GM12878 (cell line): ENCODE data around the gene MICAL3. TPM values are rescaled to one million over a fixed set of nuclear protein-coding genes. Genes with fewer than 3 reads are reported as not detected.

ENCODE experiments used
- BRCA1 ChIP-seq: IDR thresholded peaks from 2 replicates; pipeline ENCODE4 v1.6.1; 2011; ENCODE audit warnings: low read depth, low read length, improper control_type of control experiment
- E2F8 ChIP-seq: fragments of 450-650 bp; IDR thresholded peaks from 2 replicates; pipeline ENCODE4 v1.6.1; 2018; ENCODE audit warnings: mild to moderate bottlenecking, low read depth, moderate library complexity; ENCODE audit not compliant: partially characterized antibody
- EZH2 ChIP-seq: IDR thresholded peaks from 2 replicates; pipeline ENCODE4 v1.6.1; 2012; ENCODE audit warnings: low read depth, mild to moderate bottlenecking, control low read depth, inconsistent platforms, low read length, borderline replicate concordance; ENCODE audit not compliant: control insufficient read depth
- FOXK2 ChIP-seq: fragments of 450-650 bp; IDR thresholded peaks from 2 replicates; pipeline ENCODE4 v1.6.1; 2017; ENCODE audit warnings: mild to moderate bottlenecking, moderate library complexity
- HCFC1 ChIP-seq: fragments of 150-350 bp; IDR thresholded peaks from 2 replicates; pipeline ENCODE4 v1.6.1; 2014; ENCODE audit warnings: low read length
- HDGF ChIP-seq: fragments of 450-650 bp; IDR thresholded peaks from 2 replicates; pipeline ENCODE4 v1.6.1; 2016; ENCODE audit warnings: antibody characterized with exemption
- NBN ChIP-seq: fragments of 450-650 bp; IDR thresholded peaks from 2 replicates; pipeline ENCODE4 v1.6.1; 2016
- NR2C1 ChIP-seq: fragments of 450-650 bp; IDR thresholded peaks from 2 replicates; pipeline ENCODE4 v1.6.1; 2017; ENCODE audit warnings: antibody characterized with exemption, mild to moderate bottlenecking, moderate library complexity
- PKNOX1 ChIP-seq: fragments of 450-650 bp; IDR thresholded peaks from 2 replicates; pipeline ENCODE4 v1.6.1; 2016; ENCODE audit warnings: mild to moderate bottlenecking
- POLR2AphosphoS5 ChIP-seq: IDR thresholded peaks from 2 replicates; pipeline ENCODE4 v1.6.1; 2011; ENCODE audit warnings: mild to moderate bottlenecking, low read length, inconsistent platforms
- YBX1 ChIP-seq: fragments of 450-650 bp; IDR thresholded peaks from 2 replicates; pipeline ENCODE4 v1.6.1; 2016; ENCODE audit warnings: antibody characterized with exemption
- ZNF217 ChIP-seq: fragments of 450-650 bp; IDR thresholded peaks from 2 replicates; pipeline ENCODE4 v1.6.1; 2017; ENCODE audit warnings: antibody characterized with exemption, mild to moderate bottlenecking
- ZSCAN29 ChIP-seq: fragments of 450-650 bp; IDR thresholded peaks from 2 replicates; pipeline ENCODE4 v1.6.1; 2017; ENCODE audit warnings: mild to moderate bottlenecking, moderate library complexity
- polyA plus RNA-seq, 11 experiments: library from polyadenylated mRNA; depleted of rRNA in 4 of 11; unstranded in 6 of 11; stranded (reverse) in 5 of 11; fragments of >200 nt; fragmentation: Nextera tagmentation in 4 of 11; fragmentation: Illumina TruSeq in 1 of 11; extraction: Ambion mirVana in 4 of 11; extraction: Trizol in 1 of 11; gene quantifications; 1 replicate in 1 of 11; 2 replicates in 10 of 11; pipeline versions ENCODE4 v1.2.1 to v1.2.3, GENCODE V29; 2011 to 2016; ENCODE audit warnings: inconsistent platforms in 2 of 11, missing spikeins in 2 of 11, low read depth in 1 of 11
- total RNA-seq, 4 experiments: library from RNA; depleted of rRNA in 3 of 4; stranded (reverse); fragments of >200 nt in 3 of 4; fragmentation: Illumina TruSeq in 1 of 4; extraction: Trizol in 1 of 4; gene quantifications; 2 replicates each; pipeline versions ENCODE4 v1.2.1 to v1.2.3, GENCODE V29; 2013 to 2021
- TF ChIP-seq, protein P1 (sequence below): fragments of 150-350 bp; IDR thresholded peaks from 2 replicates; pipeline ENCODE4 v1.6.1; 2016; ENCODE audit warnings: low read depth, low read length
- TF ChIP-seq, protein P2 (sequence below): IDR thresholded peaks from 2 replicates; pipeline ENCODE4 v1.6.1; 2012; ENCODE audit warnings: low read depth, low read length, improper control_type of control experiment
- TF ChIP-seq, protein P3 (sequence below): IDR thresholded peaks from 2 replicates; pipeline ENCODE4 v1.6.1; 2011; ENCODE audit warnings: borderline replicate concordance, low read depth, mild to moderate bottlenecking, moderate library complexity, low read length; ENCODE audit not compliant: insufficient read depth, poor library complexity, severe bottlenecking
- TF ChIP-seq, protein P4 (sequence below): fragments of 450-650 bp; IDR thresholded peaks from 2 replicates; pipeline ENCODE4 v1.6.1; 2017; ENCODE audit warnings: mild to moderate bottlenecking, moderate library complexity

MICAL3 gene
- total and polyA plus RNA-seq, 10 of the 15 experiments (the other 5 are each of a cell fraction or from before 2014, with no cell fraction given) = 2.6 to 92.2 (median 24.0) TPM

- TF ChIP-seq, protein P1, sequence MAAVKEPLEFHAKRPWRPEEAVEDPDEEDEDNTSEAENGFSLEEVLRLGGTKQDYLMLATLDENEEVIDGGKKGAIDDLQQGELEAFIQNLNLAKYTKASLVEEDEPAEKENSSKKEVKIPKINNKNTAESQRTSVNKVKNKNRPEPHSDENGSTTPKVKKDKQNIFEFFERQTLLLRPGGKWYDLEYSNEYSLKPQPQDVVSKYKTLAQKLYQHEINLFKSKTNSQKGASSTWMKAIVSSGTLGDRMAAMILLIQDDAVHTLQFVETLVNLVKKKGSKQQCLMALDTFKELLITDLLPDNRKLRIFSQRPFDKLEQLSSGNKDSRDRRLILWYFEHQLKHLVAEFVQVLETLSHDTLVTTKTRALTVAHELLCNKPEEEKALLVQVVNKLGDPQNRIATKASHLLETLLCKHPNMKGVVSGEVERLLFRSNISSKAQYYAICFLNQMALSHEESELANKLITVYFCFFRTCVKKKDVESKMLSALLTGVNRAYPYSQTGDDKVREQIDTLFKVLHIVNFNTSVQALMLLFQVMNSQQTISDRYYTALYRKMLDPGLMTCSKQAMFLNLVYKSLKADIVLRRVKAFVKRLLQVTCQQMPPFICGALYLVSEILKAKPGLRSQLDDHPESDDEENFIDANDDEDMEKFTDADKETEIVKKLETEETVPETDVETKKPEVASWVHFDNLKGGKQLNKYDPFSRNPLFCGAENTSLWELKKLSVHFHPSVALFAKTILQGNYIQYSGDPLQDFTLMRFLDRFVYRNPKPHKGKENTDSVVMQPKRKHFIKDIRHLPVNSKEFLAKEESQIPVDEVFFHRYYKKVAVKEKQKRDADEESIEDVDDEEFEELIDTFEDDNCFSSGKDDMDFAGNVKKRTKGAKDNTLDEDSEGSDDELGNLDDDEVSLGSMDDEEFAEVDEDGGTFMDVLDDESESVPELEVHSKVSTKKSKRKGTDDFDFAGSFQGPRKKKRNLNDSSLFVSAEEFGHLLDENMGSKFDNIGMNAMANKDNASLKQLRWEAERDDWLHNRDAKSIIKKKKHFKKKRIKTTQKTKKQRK = no peak
- TF ChIP-seq POLR2AphosphoS5 = no peak
- no peak for TF ChIP-seq YBX1
- TF ChIP-seq EZH2 = no peak
- TF ChIP-seq E2F8 = no peak
- no peak for TF ChIP-seq NBN
- TF ChIP-seq ZSCAN29 = no peak
- no peak for TF ChIP-seq NR2C1
- TF ChIP-seq HDGF = no peak
- TF ChIP-seq, protein P2, sequence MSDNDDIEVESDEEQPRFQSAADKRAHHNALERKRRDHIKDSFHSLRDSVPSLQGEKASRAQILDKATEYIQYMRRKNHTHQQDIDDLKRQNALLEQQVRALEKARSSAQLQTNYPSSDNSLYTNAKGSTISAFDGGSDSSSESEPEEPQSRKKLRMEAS = no peak
- no peak for TF ChIP-seq FOXK2
- TF ChIP-seq, protein P3, sequence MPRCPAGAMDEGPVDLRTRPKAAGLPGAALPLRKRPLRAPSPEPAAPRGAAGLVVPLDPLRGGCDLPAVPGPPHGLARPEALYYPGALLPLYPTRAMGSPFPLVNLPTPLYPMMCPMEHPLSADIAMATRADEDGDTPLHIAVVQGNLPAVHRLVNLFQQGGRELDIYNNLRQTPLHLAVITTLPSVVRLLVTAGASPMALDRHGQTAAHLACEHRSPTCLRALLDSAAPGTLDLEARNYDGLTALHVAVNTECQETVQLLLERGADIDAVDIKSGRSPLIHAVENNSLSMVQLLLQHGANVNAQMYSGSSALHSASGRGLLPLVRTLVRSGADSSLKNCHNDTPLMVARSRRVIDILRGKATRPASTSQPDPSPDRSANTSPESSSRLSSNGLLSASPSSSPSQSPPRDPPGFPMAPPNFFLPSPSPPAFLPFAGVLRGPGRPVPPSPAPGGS = peak; percentile 55
- no peak for TF ChIP-seq PKNOX1
- no peak for TF ChIP-seq BRCA1
- TF ChIP-seq, protein P4, sequence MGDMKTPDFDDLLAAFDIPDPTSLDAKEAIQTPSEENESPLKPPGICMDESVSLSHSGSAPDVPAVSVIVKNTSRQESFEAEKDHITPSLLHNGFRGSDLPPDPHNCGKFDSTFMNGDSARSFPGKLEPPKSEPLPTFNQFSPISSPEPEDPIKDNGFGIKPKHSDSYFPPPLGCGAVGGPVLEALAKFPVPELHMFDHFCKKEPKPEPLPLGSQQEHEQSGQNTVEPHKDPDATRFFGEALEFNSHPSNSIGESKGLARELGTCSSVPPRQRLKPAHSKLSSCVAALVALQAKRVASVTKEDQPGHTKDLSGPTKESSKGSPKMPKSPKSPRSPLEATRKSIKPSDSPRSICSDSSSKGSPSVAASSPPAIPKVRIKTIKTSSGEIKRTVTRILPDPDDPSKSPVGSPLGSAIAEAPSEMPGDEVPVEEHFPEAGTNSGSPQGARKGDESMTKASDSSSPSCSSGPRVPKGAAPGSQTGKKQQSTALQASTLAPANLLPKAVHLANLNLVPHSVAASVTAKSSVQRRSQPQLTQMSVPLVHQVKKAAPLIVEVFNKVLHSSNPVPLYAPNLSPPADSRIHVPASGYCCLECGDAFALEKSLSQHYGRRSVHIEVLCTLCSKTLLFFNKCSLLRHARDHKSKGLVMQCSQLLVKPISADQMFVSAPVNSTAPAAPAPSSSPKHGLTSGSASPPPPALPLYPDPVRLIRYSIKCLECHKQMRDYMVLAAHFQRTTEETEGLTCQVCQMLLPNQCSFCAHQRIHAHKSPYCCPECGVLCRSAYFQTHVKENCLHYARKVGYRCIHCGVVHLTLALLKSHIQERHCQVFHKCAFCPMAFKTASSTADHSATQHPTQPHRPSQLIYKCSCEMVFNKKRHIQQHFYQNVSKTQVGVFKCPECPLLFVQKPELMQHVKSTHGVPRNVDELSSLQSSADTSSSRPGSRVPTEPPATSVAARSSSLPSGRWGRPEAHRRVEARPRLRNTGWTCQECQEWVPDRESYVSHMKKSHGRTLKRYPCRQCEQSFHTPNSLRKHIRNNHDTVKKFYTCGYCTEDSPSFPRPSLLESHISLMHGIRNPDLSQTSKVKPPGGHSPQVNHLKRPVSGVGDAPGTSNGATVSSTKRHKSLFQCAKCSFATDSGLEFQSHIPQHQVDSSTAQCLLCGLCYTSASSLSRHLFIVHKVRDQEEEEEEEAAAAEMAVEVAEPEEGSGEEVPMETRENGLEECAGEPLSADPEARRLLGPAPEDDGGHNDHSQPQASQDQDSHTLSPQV = no peak
- no peak for TF ChIP-seq ZNF217
- TF ChIP-seq HCFC1 = no peak
Measured at GRCh38 chr22:17945888-17946648, 78.3 kb downstream of the MICAL3 start (continued).
